MM.1S (cell line): Measurements from ENCODE around the gene ENPP1.

Experiments used
- EZH2 ChIP-seq: fragments of 300-600 bp; sonication (generic); optimal IDR thresholded peaks from 2 replicates; pipeline ENCODE3; 2017; ENCODE audit warnings: low read depth, mild to moderate bottlenecking, antibody characterized with exemption, low read length, mixed read lengths
- EZH2phosphoT487 ChIP-seq: fragments of 300-600 bp; sonication (generic); IDR thresholded peaks from 2 replicates; pipeline ENCODE4 v1.6.1; 2018; ENCODE audit warnings: antibody characterized with exemption, low read length
- TF ChIP-seq, protein P1 (sequence below): fragments of 300-600 bp; sonication (generic); IDR thresholded peaks from 2 replicates; pipeline ENCODE4 v1.5.1; 2016; ENCODE audit warnings: antibody characterized with exemption, low read length, mixed read lengths

GRCh38 chr6:131849799-131850198, 42.0 kb downstream of the ENPP1 start:
- TF ChIP-seq, protein P1, sequence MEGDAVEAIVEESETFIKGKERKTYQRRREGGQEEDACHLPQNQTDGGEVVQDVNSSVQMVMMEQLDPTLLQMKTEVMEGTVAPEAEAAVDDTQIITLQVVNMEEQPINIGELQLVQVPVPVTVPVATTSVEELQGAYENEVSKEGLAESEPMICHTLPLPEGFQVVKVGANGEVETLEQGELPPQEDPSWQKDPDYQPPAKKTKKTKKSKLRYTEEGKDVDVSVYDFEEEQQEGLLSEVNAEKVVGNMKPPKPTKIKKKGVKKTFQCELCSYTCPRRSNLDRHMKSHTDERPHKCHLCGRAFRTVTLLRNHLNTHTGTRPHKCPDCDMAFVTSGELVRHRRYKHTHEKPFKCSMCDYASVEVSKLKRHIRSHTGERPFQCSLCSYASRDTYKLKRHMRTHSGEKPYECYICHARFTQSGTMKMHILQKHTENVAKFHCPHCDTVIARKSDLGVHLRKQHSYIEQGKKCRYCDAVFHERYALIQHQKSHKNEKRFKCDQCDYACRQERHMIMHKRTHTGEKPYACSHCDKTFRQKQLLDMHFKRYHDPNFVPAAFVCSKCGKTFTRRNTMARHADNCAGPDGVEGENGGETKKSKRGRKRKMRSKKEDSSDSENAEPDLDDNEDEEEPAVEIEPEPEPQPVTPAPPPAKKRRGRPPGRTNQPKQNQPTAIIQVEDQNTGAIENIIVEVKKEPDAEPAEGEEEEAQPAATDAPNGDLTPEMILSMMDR, result no peak
- TF ChIP-seq EZH2phosphoT487, result no peak
- TF ChIP-seq EZH2, result no peak
